ENCODE results near the gene NEK11.

The NEK11 gene

DNA sequence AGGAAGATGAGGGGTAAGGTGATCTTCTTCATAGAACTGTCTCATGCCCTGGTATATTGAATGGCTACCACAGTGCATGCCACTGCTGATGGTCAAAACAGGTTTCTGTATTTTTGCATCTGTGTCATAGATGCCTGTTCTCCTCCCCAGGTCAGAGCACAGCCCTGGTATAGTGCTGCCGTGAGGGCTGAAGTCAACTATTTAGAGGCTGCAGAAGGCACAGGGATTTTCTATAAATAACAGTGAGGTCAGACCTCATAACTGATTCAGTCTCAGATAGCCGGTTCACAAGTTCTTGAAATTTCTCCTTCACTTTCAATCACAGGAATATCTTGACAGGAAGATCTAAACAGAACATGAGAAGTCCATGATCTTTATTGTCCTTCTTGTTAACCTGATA lies 255.7 kb downstream of the NEK11 start:
- Mint-ChIP-seq H3K9me3 (no peaks in the 10 kb centered on the region), H3K36me3 (ENCODE audit: low read depth) (no peaks in the 10 kb centered on the region), H3K27me3 (ENCODE audit: low read depth, poor library complexity) (peaks cover 4% of the 10 kb centered on the region), H3K27ac (peak overlapping the region; percentile 22), H3K4me3 (no peak overlapping the region), H3K4me1 (peaks cover 49% of the 10 kb centered on the region)
- TF ChIP-seq CTCF (IDR thresholded peaks at IDR 0.05) = no peak
- no peak for DNase-seq

DNA sequence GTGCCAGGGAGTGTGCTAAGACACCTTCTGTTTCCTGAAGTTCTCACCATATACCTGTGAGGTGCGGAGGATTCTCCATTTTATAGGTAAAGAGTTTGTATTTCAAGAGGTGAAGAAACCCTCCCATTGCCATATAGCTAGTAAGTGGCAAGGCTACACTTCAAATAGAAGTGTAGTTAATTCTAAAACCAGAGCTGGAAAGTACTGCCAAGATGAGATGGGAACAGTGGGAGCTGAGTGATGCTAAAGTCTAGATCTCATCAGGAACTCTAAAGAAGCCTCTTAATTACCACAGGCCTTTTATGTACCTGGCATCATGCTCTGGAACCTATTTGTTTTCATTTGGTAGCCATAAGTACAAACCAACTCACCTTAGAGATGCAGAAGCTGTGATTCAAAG lies 256.3 kb downstream of the NEK11 start:
- no peak for DNase-seq
- Mint-ChIP-seq H3K27ac (no peak overlapping the region), H3K36me3 (ENCODE audit: low read depth) (no peaks in the 10 kb centered on the region), H3K4me3 (no peak overlapping the region), H3K27me3 (ENCODE audit: low read depth, poor library complexity) (peaks cover 4% of the 10 kb centered on the region), H3K9me3 (no peaks in the 10 kb centered on the region), H3K4me1 (peaks cover 49% of the 10 kb centered on the region)
- TF ChIP-seq CTCF (IDR thresholded peaks at IDR 0.05) = no peak

GRCh38 chr3:131283862-131284261 lies 257.2 kb downstream of the NEK11 start:
- no peak for TF ChIP-seq CTCF (IDR thresholded peaks at IDR 0.05)
- Mint-ChIP-seq H3K9me3 (peaks cover under 1% of the 10 kb centered on the region), H3K4me3 (no peak overlapping the region), H3K27me3 (ENCODE audit: low read depth, poor library complexity) (peaks cover 4% of the 10 kb centered on the region), H3K36me3 (ENCODE audit: low read depth) (peaks cover 3% of the 10 kb centered on the region), H3K27ac (no peak overlapping the region), H3K4me1 (peaks cover 49% of the 10 kb centered on the region)
- peak; percentile 46 for DNase-seq

GRCh38 chr3:131284302-131284701 lies 257.6 kb downstream of the NEK11 start:
- Mint-ChIP-seq H3K9me3 (peaks cover 4% of the 10 kb centered on the region), H3K4me3 (no peak overlapping the region), H3K27ac (peak overlapping the region; percentile 26), H3K27me3 (ENCODE audit: low read depth, poor library complexity) (peaks cover 4% of the 10 kb centered on the region), H3K4me1 (peaks cover 49% of the 10 kb centered on the region), H3K36me3 (ENCODE audit: low read depth) (peaks cover 6% of the 10 kb centered on the region)
- DNase-seq = no peak
- TF ChIP-seq CTCF (IDR thresholded peaks at IDR 0.05) = no peak

DNA sequence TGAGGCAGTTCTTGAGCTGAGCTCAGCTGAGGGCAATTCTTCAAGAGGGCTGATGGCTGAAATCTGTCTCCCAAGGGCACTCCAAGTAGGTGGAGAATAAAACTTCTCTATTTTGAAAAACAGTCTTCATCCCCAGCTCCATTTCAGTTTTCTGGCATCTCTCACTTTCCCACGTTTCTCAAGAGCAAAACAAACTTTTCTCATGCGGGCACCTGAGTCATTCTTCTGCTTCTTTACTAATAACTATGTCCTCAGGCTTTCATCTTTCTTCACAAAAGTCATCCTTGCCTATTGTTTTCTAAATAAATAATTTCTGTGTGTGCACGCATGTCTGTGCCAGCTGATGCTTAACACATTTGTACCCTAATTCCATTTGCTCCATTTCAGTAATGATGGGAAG lies 258.8 kb downstream of the NEK11 start:
- Mint-ChIP-seq H3K4me3 (no peak overlapping the region), H3K36me3 (ENCODE audit: low read depth) (peaks cover 6% of the 10 kb centered on the region), H3K9me3 (peaks cover 4% of the 10 kb centered on the region), H3K27ac (no peak overlapping the region), H3K27me3 (ENCODE audit: low read depth, poor library complexity) (peaks cover 4% of the 10 kb centered on the region), H3K4me1 (peaks cover 45% of the 10 kb centered on the region)
- no peak for TF ChIP-seq CTCF (IDR thresholded peaks at IDR 0.05)
- DNase-seq = no peak

DNA sequence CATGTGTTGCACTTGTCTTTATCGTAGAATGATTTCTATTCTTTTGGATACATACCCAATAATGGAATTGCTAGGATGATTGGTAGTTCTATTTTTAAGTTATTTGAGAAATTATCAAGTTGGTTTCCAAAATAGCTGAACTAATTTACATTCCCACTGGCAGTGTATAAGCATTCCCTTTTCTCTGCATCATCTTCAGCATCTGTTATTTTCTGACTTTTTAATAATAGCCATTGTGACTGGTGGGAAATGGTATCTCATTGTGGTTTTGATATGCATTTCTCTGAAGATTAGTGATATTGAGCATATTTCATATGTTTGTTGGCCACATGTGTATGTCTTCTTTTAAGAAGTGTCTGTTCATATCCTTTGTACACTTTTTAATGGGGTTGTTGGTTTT lies 273.2 kb downstream of the NEK11 start:
- peaks cover 14% of the 10 kb centered on the region for H3K9me3 Mint-ChIP-seq
- DNase-seq = no peak
- H3K27me3 Mint-ChIP-seq (ENCODE audit: low read depth, poor library complexity) = peaks cover 10% of the 10 kb centered on the region
- H3K4me1 Mint-ChIP-seq = no peaks in the 10 kb centered on the region
- no peak overlapping the region for H3K4me3 Mint-ChIP-seq
- no peak for TF ChIP-seq CTCF (IDR thresholded peaks at IDR 0.05)
- no peaks in the 10 kb centered on the region for H3K36me3 Mint-ChIP-seq (ENCODE audit: low read depth)
- H3K27ac Mint-ChIP-seq = no peak overlapping the region
